Stimulated activated naive CD8-positive, alpha-beta T cell treated with anti-CD3 and anti-CD28 coated beads, Interleukin-15, amount 100 ng/mL, for 72 hours (primary cell): ENCODE data around the gene ZNRF1.

Experiments used
- ATAC-seq: fragments of 150-1000 bp; cut with Tn5 transposase; 2 replicates; pipeline ENCODE4 v1.10.0; 2021; ENCODE audit warnings: mild to moderate bottlenecking, moderate library complexity
- DNase-seq, 2 donors: peaks; one replicate each; pipeline ENCODE4 v3.0.0; 2021 to 2022
- H3K27ac Mint-ChIP-seq, 2 donors: one replicate each; pipeline ENCODE4 v1.8.0; 2022; ENCODE audit warnings: mild to moderate bottlenecking in 2 of 2, mixed read lengths in 2 of 2, moderate library complexity in 2 of 2
- H3K27me3 Mint-ChIP-seq: one replicate; pipeline ENCODE4 v1.8.0; 2022; ENCODE audit warnings: mixed read lengths
- H3K4me1 Mint-ChIP-seq: one replicate; pipeline ENCODE4 v1.8.0; 2022; ENCODE audit warnings: mild to moderate bottlenecking, mixed read lengths
- H3K4me3 Mint-ChIP-seq, 2 donors: one replicate each; pipeline ENCODE4 v1.8.0; 2022; ENCODE audit warnings: mild to moderate bottlenecking in 2 of 2, mixed read lengths in 2 of 2, moderate library complexity in 1 of 2
- H3K9me3 Mint-ChIP-seq, 2 donors: one replicate each; pipeline ENCODE4 v1.8.0; 2022; ENCODE audit warnings: mixed read lengths in 2 of 2

ZNRF1 gene

GRCh38 chr16:75099738-75100602 lies 101.1 kb downstream of the ZNRF1 start:
- peak overlapping the region; percentile 61 to 79 for H3K27ac Mint-ChIP-seq
- peak in 1 of 2 donors; percentile 52 for DNase-seq
- H3K27me3 Mint-ChIP-seq: no peaks in the 10 kb centered on the region

DNA sequence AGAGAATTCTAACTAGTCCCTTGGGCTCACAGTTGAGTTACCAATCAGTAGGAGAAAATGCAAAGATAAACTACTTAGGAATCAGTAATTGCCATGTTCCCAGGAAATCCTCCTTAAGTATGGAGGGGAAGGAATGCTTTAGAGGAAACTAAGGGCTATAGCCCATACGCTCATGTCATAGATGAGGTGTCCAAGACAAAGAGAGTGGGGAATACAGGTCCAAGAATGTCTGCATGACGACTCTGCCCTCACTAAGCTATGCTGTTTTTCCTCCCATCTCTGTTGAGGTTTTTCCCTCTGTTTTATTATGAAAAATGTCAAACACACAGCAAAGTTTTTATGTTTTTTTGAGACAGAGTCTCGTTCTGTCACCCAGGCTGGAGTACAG lies 101.8 kb downstream of the ZNRF1 start:
- ATAC-seq (no peak), DNase-seq (no peak)
- Mint-ChIP-seq H3K9me3 (peaks cover 0 to 8% of the 10 kb centered on the region in 2 donors), H3K4me1 (peaks cover 58% of the 10 kb centered on the region), H3K4me3 (no peak overlapping the region), H3K27ac (peak overlapping the region in 1 of 2 donors; percentile 51), H3K27me3 (no peaks in the 10 kb centered on the region)

More at GRCh38 chr16:75099738-75100602, 101.1 kb downstream of the ZNRF1 start:
- Mint-ChIP-seq H3K4me1 (peaks cover 58% of the 10 kb centered on the region), H3K9me3 (peaks cover 0 to 8% of the 10 kb centered on the region in 2 donors), H3K4me3 (peak overlapping the region; percentile 53 to 59)
- ATAC-seq: peak; percentile 65

DNA sequence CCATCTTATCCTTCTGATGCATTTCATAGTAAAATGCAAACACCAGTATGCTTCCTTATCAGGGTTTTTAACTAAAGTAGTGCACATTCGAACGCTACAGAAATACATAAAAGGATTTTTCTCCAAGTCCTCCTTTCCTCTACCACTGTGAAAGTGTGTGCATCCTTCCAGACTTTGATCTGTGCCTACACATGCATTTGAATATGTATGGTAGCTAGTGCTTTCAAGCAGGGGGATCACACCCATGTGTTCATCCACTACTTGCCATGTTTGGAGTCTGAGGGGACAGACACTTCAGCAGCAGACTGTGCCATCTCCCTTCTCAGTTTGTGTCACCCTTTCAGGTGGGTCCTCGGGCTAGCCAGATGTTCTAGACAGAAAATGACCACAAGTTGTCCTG lies 102.8 kb downstream of the ZNRF1 start:
- peak overlapping the region in 1 of 2 donors; percentile 31 for H3K27ac Mint-ChIP-seq
- no peaks in the 10 kb centered on the region for H3K27me3 Mint-ChIP-seq
- no peak overlapping the region for H3K4me3 Mint-ChIP-seq
- DNase-seq: no peak
- peaks cover 0 to 8% of the 10 kb centered on the region in 2 donors for H3K9me3 Mint-ChIP-seq
- H3K4me1 Mint-ChIP-seq: peaks cover 61% of the 10 kb centered on the region
- ATAC-seq: no peak

DNA sequence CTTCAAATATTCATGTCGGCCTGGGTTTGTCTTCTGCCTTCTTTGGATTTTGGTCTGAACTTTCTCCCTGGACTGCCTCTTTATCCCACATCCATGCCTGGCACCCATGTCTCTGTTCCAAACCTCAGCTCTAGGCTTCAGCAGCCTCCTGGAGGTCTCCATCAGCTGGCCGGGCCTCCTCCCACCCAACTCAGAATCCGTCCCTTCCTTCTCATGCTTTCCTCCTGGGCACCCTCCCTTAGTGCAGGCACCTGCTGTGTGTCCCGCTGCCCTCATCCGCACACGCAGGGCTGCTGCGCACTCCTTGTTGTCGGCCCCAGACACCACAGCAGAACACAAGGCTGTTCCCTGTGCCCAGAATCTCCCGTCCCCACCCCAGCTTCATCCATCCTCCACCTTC lies 103.8 kb downstream of the ZNRF1 start:
- no peak for ATAC-seq
- H3K27ac Mint-ChIP-seq: no peak overlapping the region

DNA sequence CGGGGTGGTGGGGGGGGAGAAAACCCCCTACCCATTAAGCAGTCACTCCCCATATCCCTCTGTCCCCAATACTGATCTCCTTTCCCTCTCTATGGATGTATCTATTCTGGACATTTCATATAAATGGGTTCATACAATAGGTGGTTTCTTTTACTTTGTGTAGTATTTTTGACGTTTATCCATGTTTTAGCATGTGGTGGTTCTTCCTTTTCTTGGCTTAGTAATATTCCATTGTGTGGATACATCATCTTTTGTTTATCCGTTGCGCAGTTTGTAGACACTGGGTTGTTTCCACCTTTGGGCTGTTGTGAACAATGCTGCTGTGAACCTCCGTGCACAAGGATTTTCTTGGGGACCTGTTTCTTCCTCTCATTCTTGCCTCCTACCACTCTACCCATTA lies 105.2 kb downstream of the ZNRF1 start:
- H3K27ac Mint-ChIP-seq: no peak overlapping the region
- ATAC-seq (no peak), DNase-seq (no peak)
- H3K27me3 Mint-ChIP-seq: no peaks in the 10 kb centered on the region
- peaks cover 0 to 8% of the 10 kb centered on the region in 2 donors for H3K9me3 Mint-ChIP-seq
- peaks cover 50% of the 10 kb centered on the region for H3K4me1 Mint-ChIP-seq
- no peak overlapping the region for H3K4me3 Mint-ChIP-seq

More for the DNA sequence above, 103.8 kb downstream of the ZNRF1 start:
- Mint-ChIP-seq H3K9me3 (peaks cover 0 to 8% of the 10 kb centered on the region in 2 donors), H3K4me1 (peaks cover 52% of the 10 kb centered on the region), H3K27me3 (no peaks in the 10 kb centered on the region), H3K4me3 (no peak overlapping the region)
- no peak for DNase-seq

DNA sequence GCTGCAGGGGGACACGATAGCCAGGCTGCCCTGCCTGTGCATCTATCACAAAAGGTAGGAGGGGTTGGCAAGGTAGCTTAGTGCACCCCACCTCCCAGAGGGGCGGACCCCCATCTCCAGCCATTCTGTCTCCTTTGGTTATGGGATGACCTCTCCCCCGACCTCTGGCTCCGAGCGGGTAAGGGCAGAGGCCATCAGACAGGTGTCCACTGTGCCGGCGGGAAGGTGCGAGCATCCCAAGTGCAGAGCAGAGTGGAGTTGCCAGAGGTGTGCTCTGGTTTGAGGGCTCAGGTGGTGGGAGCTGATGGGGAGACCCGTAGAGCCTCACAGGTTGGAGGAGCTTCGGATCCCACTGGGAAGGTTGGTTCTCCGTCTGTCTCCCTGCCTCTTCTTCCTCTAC lies 106.0 kb downstream of the ZNRF1 start:
- H3K4me3 Mint-ChIP-seq: no peak overlapping the region
- H3K27me3 Mint-ChIP-seq: no peaks in the 10 kb centered on the region
- ATAC-seq (no peak), DNase-seq (no peak)
- H3K4me1 Mint-ChIP-seq: peaks cover 50% of the 10 kb centered on the region
- H3K9me3 Mint-ChIP-seq: peaks cover 0 to 8% of the 10 kb centered on the region in 2 donors
- no peak overlapping the region for H3K27ac Mint-ChIP-seq

- ATAC-seq (no peak), DNase-seq (no peak)
- Mint-ChIP-seq H3K27me3 (no peaks in the 10 kb centered on the region), H3K4me3 (no peak overlapping the region), H3K27ac (peak overlapping the region in 1 of 2 donors; percentile 7), H3K9me3 (peaks cover 0 to 8% of the 10 kb centered on the region in 2 donors), H3K4me1 (peaks cover 50% of the 10 kb centered on the region)
These were observed 106.7 kb downstream of the ZNRF1 start for GRCh38 chr16:75105306-75106061.

DNA sequence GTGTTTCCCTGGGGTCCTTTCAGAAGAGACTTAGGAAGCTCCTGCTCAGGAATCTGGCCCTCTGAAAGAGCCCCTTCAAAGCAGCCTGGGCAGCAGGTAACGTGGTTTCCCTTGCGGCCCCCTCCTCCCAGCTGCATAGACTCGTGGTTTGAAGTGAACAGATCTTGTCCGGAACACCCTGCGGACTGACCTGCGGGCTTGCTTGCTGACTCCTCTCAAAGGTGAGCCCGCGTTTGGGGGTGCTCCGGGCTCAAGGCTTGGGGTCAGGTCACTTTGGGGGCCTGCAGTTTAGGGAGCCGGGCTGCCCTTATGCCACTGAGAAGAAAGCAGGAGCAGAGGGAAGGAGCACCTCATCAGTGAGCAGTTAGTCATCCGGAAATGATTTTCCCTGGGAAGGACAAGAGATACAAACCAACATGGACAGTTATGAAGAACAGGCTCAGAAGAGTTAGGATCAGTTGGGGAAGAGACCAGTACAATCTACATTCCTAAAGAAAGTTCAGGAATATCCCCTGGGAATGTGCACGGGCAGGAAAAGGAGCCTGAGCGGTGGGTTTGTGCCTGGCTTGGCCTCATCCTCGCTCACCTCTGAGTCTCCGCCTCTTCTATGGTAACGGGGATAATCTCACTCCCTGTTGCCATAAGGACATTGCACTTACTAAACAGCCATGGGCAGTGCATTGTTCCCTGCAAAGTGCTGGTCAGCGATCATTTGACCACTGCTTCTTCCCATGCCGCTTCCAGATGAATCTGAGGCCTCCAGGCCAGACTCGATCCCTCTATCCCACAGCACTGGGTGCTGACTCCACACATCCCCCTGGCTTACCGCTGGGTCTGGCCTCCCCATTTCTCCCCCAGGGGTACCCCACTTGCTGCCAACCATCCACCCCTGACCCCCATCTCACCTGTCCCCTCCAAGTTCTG lies 107.8 kb downstream of the ZNRF1 start:
- DNase-seq: no peak
- H3K27ac Mint-ChIP-seq: no peak overlapping the region
- peaks cover 58% of the 10 kb centered on the region for H3K4me1 Mint-ChIP-seq
- H3K27me3 Mint-ChIP-seq: peaks cover 4% of the 10 kb centered on the region
- peaks cover 0 to 8% of the 10 kb centered on the region in 2 donors for H3K9me3 Mint-ChIP-seq
- no peak for ATAC-seq
- peak overlapping the region in 1 of 2 donors; percentile 18 for H3K4me3 Mint-ChIP-seq

- peaks cover 0 to 8% of the 10 kb centered on the region in 2 donors for H3K9me3 Mint-ChIP-seq
- H3K27ac Mint-ChIP-seq: no peak overlapping the region
- no peak overlapping the region for H3K4me3 Mint-ChIP-seq
- DNase-seq: no peak
- ATAC-seq: no peak
- H3K4me1 Mint-ChIP-seq: peaks cover 67% of the 10 kb centered on the region
- H3K27me3 Mint-ChIP-seq: peaks cover 13% of the 10 kb centered on the region
These were observed 108.7 kb downstream of the ZNRF1 start for GRCh38 chr16:75107505-75107904.

DNA sequence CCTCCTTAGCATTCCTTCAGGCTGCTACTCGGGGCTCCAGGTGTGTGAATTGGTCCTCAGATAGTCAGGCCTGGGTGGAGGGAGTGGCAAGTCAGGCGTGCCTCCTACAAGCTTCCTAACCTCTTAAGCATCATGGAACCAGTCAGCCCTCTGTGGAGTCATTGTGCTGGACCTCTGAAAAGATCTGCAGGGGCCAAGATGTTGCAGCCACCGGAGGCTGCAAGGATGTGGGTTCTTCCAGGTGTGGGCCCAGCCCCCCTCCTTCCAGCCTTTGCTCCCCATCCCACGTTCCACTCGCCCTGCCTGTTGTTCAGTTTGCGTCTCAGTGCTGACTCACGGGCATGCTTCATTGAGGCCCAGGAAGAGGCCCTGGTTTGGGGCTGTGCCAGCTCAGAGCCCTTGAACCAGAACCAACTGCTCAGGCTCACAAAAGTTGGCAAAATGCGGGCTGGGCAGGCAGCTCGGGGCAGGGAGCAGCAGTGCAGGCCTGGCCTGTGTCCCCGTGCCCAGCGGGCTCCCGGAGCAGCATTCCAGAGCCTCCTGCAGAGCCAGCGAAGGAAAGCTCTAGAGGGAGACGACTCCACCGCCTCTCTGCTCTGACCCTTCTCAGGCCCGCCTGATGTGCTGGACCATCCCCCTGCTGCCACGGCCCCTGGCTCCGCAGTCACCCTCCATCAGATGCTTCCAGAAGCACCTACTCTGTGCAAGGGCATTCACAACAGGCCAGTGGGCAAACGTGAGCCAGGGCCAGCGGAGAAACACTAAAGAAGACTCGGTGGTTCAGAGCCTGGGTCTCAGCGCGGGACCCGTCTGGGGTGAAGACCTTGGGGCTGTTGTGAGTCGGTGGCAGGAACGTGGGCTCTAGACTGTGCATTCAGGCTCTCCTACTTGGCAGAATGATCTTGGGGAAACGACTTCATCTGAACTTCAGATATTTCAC lies 110.2 kb downstream of the ZNRF1 start:
- Mint-ChIP-seq H3K9me3 (peaks cover 0 to 5% of the 10 kb centered on the region in 2 donors), H3K27me3 (peaks cover 25% of the 10 kb centered on the region), H3K4me1 (peaks cover 74% of the 10 kb centered on the region), H3K27ac (peak overlapping the region; percentile 34 to 68), H3K4me3 (peak overlapping the region; percentile 65 to 69)
- DNase-seq (peak; percentile 54 to 78), ATAC-seq (peak; percentile 78)

DNA sequence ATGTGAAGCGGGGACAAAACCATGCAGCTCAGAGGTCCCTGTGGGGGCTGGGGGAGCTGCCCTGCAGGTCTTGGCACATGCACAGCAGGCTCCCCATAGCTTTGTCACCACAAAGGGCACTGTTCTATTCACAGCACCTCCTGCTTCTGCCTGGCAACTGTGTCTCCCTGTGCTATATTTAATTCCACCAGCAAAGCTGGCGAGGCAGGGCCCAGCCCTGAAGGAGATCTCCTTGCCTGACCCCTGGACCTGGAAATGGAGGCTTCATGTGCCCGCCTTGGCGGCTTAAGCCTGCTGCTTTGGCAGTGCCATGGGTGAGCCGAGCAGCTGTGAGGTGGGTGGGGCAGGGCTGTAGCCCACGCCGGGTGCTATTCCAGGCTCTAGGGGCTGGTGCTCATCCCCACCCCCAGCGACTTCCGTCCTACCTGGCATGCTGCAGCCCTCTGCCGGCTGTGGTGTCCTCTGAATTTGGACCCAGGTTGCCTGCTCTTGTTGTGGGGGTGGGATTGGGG lies 111.0 kb downstream of the ZNRF1 start:
- Mint-ChIP-seq H3K27ac (peak overlapping the region in 1 of 2 donors; percentile 68), H3K9me3 (no peaks in the 10 kb centered on the region), H3K27me3 (peaks cover 25% of the 10 kb centered on the region), H3K4me1 (peaks cover 71% of the 10 kb centered on the region), H3K4me3 (peak overlapping the region; percentile 65 to 69)
- ATAC-seq: no peak
- DNase-seq: no peak

DNA sequence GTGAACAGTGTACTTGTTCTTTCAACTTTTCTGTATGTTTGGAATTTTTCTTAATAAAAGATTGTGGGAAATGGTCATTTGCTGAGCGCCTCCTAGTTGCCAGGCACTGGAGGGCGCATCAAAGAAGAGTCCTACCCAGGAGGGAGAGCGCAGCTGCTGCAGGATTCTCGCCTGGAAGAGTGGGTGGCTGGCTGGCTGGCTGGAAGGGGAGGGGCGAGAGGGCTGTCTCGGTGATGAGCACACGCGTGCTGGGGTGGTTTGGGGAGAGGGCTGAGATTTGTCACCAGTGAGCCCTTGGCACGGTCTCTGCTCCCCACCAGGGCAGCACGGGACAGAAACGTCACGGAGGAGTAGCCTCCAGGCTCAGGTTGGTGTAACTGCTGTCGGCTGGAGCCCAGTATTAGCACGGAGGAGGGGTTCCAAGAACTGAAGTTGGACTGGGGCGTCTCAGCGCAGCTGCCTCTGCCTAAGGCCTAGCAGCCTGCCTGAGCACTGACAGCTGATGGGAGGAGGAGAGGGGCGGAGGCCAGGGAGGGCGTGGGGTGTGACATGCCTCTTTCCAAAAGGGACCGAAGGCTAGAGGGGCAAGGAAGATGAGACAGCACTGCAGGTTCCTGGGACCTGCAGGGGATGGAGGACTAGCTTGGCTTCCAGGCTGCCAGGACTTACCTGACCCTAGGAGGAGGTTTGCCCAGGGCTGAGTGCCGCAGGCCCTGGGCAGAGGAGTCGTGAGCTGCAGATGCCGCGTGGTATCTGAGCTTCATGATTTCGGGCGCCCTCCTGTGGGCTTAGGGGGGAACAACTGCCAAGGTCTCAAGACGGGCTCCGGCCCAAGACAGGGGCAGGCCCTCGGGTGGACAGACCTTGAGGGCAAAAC lies 112.1 kb downstream of the ZNRF1 start:
- peaks cover 60% of the 10 kb centered on the region for H3K4me1 Mint-ChIP-seq
- H3K4me3 Mint-ChIP-seq: peak overlapping the region; percentile 49 to 65
- no peaks in the 10 kb centered on the region for H3K9me3 Mint-ChIP-seq
- DNase-seq (peak; percentile 83 to 84), ATAC-seq (peak; percentile 76)
- H3K27ac Mint-ChIP-seq: peak overlapping the region in 1 of 2 donors; percentile 34
- peaks cover 25% of the 10 kb centered on the region for H3K27me3 Mint-ChIP-seq

DNA sequence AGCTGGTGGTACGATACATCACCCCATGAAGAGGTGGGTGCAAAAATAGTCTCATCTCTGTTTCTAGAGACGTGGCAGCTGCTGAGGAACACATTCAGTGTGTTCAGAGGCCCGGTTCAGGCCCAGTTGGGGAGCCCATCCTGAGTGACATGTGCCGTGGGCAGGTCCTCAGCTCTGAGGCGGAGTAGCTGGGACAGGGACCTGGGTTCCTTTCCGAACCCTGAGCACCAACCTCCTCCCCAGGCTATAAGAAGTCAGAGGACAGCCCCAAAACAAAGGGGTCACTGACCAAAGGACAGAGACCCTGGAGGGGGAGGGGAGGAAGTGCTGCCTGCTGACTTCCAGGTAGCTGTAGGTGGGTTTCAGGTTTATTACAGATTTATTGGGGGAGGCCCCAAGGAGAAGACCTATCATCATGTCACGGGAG lies 112.7 kb downstream of the ZNRF1 start:
- peak overlapping the region; percentile 42 to 49 for H3K4me3 Mint-ChIP-seq
- peak; percentile 49 for ATAC-seq
- peak overlapping the region; percentile 34 to 79 for H3K27ac Mint-ChIP-seq
- DNase-seq: no peak
- peaks cover 57% of the 10 kb centered on the region for H3K4me1 Mint-ChIP-seq
- H3K27me3 Mint-ChIP-seq: peaks cover 25% of the 10 kb centered on the region
- no peaks in the 10 kb centered on the region for H3K9me3 Mint-ChIP-seq
